Measurements from ENCODE around the gene MUC5AC.

MUC5AC gene

GRCh38 chr11:1198561-1199240 is 40.9 kb downstream of the MUC5AC start:
- H2BK15ac ChIP-seq (replicated peaks; ENCODE audit: low read depth), result no peak overlapping the region
- no peak overlapping the region for H3K18ac ChIP-seq (ENCODE audit: low read length)
- WGBS (ENCODE audit: extremely low coverage, insufficient coverage, low lambda C conversion rate), result no CpG with 5 or more reads among the region's 26 CpGs
- H3K4me1 ChIP-seq (ENCODE audit: control insufficient read depth, low read depth, low read length), result no peaks in the 10 kb centered on the region
- H2AK5ac ChIP-seq (ENCODE audit: low read length), result no peak overlapping the region
- H3K27me3 ChIP-seq (ENCODE audit: insufficient read depth, low read length, poor library complexity), result no peaks in the 10 kb centered on the region
- H3K23ac ChIP-seq (ENCODE audit: low read length), result no peak overlapping the region
- H3K4ac ChIP-seq (ENCODE audit: low read depth, low read length), result no peak overlapping the region
- H3K27ac ChIP-seq (ENCODE audit: low read depth, low read length), result no peak overlapping the region
- no peak overlapping the region for H2BK120ac ChIP-seq (ENCODE audit: low read depth, low read length)
- no peak overlapping the region for H4K8ac ChIP-seq (ENCODE audit: low read depth, low read length)
- no peaks in the 10 kb centered on the region for H3K36me3 ChIP-seq (ENCODE audit: control insufficient read depth, insufficient read depth, low read length)
- no peak overlapping the region for H2BK5ac ChIP-seq (ENCODE audit: low read length)
- no peak overlapping the region for H4K5ac ChIP-seq (ENCODE audit: low read length)
- no peak overlapping the region for H3K56ac ChIP-seq (ENCODE audit: low read length)
- no peaks in the 10 kb centered on the region for H3K79me1 ChIP-seq (ENCODE audit: low read length)
- no peaks in the 10 kb centered on the region for H3K79me2 ChIP-seq (ENCODE audit: control insufficient read depth, insufficient read depth, low read length)
- no peak overlapping the region for H3K4me2 ChIP-seq (ENCODE audit: low read length)
- H3K9ac ChIP-seq (ENCODE audit: low read length), result no peak overlapping the region
- H3K4me3 ChIP-seq (ENCODE audit: low read length), result no peak overlapping the region
- DNase-seq, result no peak

- H3K27me3 ChIP-seq (ENCODE audit: insufficient read depth, low read length, poor library complexity), result no peaks in the 10 kb centered on the region
- H2BK15ac ChIP-seq (replicated peaks; ENCODE audit: low read depth), result no peak overlapping the region
- no peak overlapping the region for H2BK5ac ChIP-seq (ENCODE audit: low read length)
- H3K9ac ChIP-seq (ENCODE audit: low read length), result no peak overlapping the region
- no peaks in the 10 kb centered on the region for H3K79me2 ChIP-seq (ENCODE audit: control insufficient read depth, insufficient read depth, low read length)
- H3K4me1 ChIP-seq (ENCODE audit: control insufficient read depth, low read depth, low read length), result no peaks in the 10 kb centered on the region
- no CpG with 5 or more reads among the region's 27 CpGs for WGBS (ENCODE audit: extremely low coverage, insufficient coverage, low lambda C conversion rate)
- no peak overlapping the region for H2AK5ac ChIP-seq (ENCODE audit: low read length)
- no peaks in the 10 kb centered on the region for H3K79me1 ChIP-seq (ENCODE audit: low read length)
- H3K23ac ChIP-seq (ENCODE audit: low read length), result no peak overlapping the region
- no peak overlapping the region for H2BK120ac ChIP-seq (ENCODE audit: low read depth, low read length)
- DNase-seq, result no peak
- H3K36me3 ChIP-seq (ENCODE audit: control insufficient read depth, insufficient read depth, low read length), result no peaks in the 10 kb centered on the region
- no peak overlapping the region for H3K27ac ChIP-seq (ENCODE audit: low read depth, low read length)
- H3K4me2 ChIP-seq (ENCODE audit: low read length), result no peak overlapping the region
- no peak overlapping the region for H4K8ac ChIP-seq (ENCODE audit: low read depth, low read length)
- H3K56ac ChIP-seq (ENCODE audit: low read length), result no peak overlapping the region
- H4K5ac ChIP-seq (ENCODE audit: low read length), result no peak overlapping the region
- H3K4me3 ChIP-seq (ENCODE audit: low read length), result no peak overlapping the region
- H3K4ac ChIP-seq (ENCODE audit: low read depth, low read length), result no peak overlapping the region
- H3K18ac ChIP-seq (ENCODE audit: low read length), result no peak overlapping the region
These were observed 41.5 kb downstream of the MUC5AC start for GRCh38 chr11:1199241-1199750.

GRCh38 chr11:1199751-1200610 is 42.2 kb downstream of the MUC5AC start:
- Histone ChIP-seq H3K4ac (ENCODE audit: low read depth, low read length) (no peak overlapping the region), H3K36me3 (ENCODE audit: control insufficient read depth, insufficient read depth, low read length) (no peaks in the 10 kb centered on the region), H4K8ac (ENCODE audit: low read depth, low read length) (no peak overlapping the region), H3K79me2 (ENCODE audit: control insufficient read depth, insufficient read depth, low read length) (no peaks in the 10 kb centered on the region), H3K4me3 (ENCODE audit: low read length) (no peak overlapping the region), H2BK5ac (ENCODE audit: low read length) (no peak overlapping the region), H3K27ac (ENCODE audit: low read depth, low read length) (no peak overlapping the region), H3K4me1 (ENCODE audit: control insufficient read depth, low read depth, low read length) (no peaks in the 10 kb centered on the region), H3K4me2 (ENCODE audit: low read length) (no peak overlapping the region), H3K9ac (ENCODE audit: low read length) (no peak overlapping the region), H3K27me3 (ENCODE audit: insufficient read depth, low read length, poor library complexity) (no peaks in the 10 kb centered on the region), H2AK5ac (ENCODE audit: low read length) (no peak overlapping the region), H3K23ac (ENCODE audit: low read length) (no peak overlapping the region), H2BK15ac (replicated peaks; ENCODE audit: low read depth) (no peak overlapping the region), H2BK120ac (ENCODE audit: low read depth, low read length) (no peak overlapping the region), H3K18ac (ENCODE audit: low read length) (no peak overlapping the region), H3K56ac (ENCODE audit: low read length) (no peak overlapping the region), H3K79me1 (ENCODE audit: low read length) (no peaks in the 10 kb centered on the region), H4K5ac (ENCODE audit: low read length) (no peak overlapping the region)
- WGBS (ENCODE audit: extremely low coverage, insufficient coverage, low lambda C conversion rate), result no CpG with 5 or more reads among the region's 47 CpGs
- DNase-seq, result no peak

- no peak overlapping the region for H3K9ac ChIP-seq (ENCODE audit: low read length)
- H2BK15ac ChIP-seq (replicated peaks; ENCODE audit: low read depth), result no peak overlapping the region
- H3K4ac ChIP-seq (ENCODE audit: low read depth, low read length), result no peak overlapping the region
- no peaks in the 10 kb centered on the region for H3K79me1 ChIP-seq (ENCODE audit: low read length)
- no peak overlapping the region for H2BK5ac ChIP-seq (ENCODE audit: low read length)
- no peak overlapping the region for H2BK120ac ChIP-seq (ENCODE audit: low read depth, low read length)
- no peaks in the 10 kb centered on the region for H3K4me1 ChIP-seq (ENCODE audit: control insufficient read depth, low read depth, low read length)
- no peak overlapping the region for H3K4me3 ChIP-seq (ENCODE audit: low read length)
- no peaks in the 10 kb centered on the region for H3K36me3 ChIP-seq (ENCODE audit: control insufficient read depth, insufficient read depth, low read length)
- no peak overlapping the region for H3K23ac ChIP-seq (ENCODE audit: low read length)
- no CpG with 5 or more reads among the region's 16 CpGs for WGBS (ENCODE audit: extremely low coverage, insufficient coverage, low lambda C conversion rate)
- no peak overlapping the region for H4K8ac ChIP-seq (ENCODE audit: low read depth, low read length)
- no peak overlapping the region for H4K5ac ChIP-seq (ENCODE audit: low read length)
- no peaks in the 10 kb centered on the region for H3K27me3 ChIP-seq (ENCODE audit: insufficient read depth, low read length, poor library complexity)
- no peak overlapping the region for H3K18ac ChIP-seq (ENCODE audit: low read length)
- no peak overlapping the region for H3K4me2 ChIP-seq (ENCODE audit: low read length)
- no peak overlapping the region for H3K56ac ChIP-seq (ENCODE audit: low read length)
- no peak overlapping the region for H2AK5ac ChIP-seq (ENCODE audit: low read length)
- no peak overlapping the region for H3K27ac ChIP-seq (ENCODE audit: low read depth, low read length)
- no peaks in the 10 kb centered on the region for H3K79me2 ChIP-seq (ENCODE audit: control insufficient read depth, insufficient read depth, low read length)
- no peak for DNase-seq
These were observed 42.9 kb downstream of the MUC5AC start for GRCh38 chr11:1200611-1201191.

GRCh38 chr11:1201395-1202153 is 43.8 kb downstream of the MUC5AC start:
- Histone ChIP-seq H4K8ac (ENCODE audit: low read depth, low read length) (no peak overlapping the region), H3K9ac (ENCODE audit: low read length) (no peak overlapping the region)
- WGBS (ENCODE audit: extremely low coverage, insufficient coverage, low lambda C conversion rate), result 100% methylated on average over 1 of the region's 4 CpGs

More at GRCh38 chr11:1201395-1202153, 43.8 kb downstream of the MUC5AC start:
- no peaks in the 10 kb centered on the region for H3K79me1 ChIP-seq (ENCODE audit: low read length)
- no peak overlapping the region for H3K4me3 ChIP-seq (ENCODE audit: low read length)
- H3K18ac ChIP-seq (ENCODE audit: low read length), result no peak overlapping the region
- H2BK15ac ChIP-seq (replicated peaks; ENCODE audit: low read depth), result no peak overlapping the region
- H3K4ac ChIP-seq (ENCODE audit: low read depth, low read length), result no peak overlapping the region
- no peak overlapping the region for H3K4me2 ChIP-seq (ENCODE audit: low read length)
- no peaks in the 10 kb centered on the region for H3K27me3 ChIP-seq (ENCODE audit: insufficient read depth, low read length, poor library complexity)
- no peak overlapping the region for H2BK120ac ChIP-seq (ENCODE audit: low read depth, low read length)
- H3K36me3 ChIP-seq (ENCODE audit: control insufficient read depth, insufficient read depth, low read length), result no peaks in the 10 kb centered on the region
- no peaks in the 10 kb centered on the region for H3K79me2 ChIP-seq (ENCODE audit: control insufficient read depth, insufficient read depth, low read length)
- H3K4me1 ChIP-seq (ENCODE audit: control insufficient read depth, low read depth, low read length), result no peaks in the 10 kb centered on the region
- no peak overlapping the region for H3K27ac ChIP-seq (ENCODE audit: low read depth, low read length)
- H4K5ac ChIP-seq (ENCODE audit: low read length), result no peak overlapping the region
- H3K23ac ChIP-seq (ENCODE audit: low read length), result no peak overlapping the region
- no peak overlapping the region for H2BK5ac ChIP-seq (ENCODE audit: low read length)
- no peak for DNase-seq
- no peak overlapping the region for H2AK5ac ChIP-seq (ENCODE audit: low read length)
- H3K56ac ChIP-seq (ENCODE audit: low read length), result no peak overlapping the region

All from mesendoderm (in vitro differentiated cells).